ENCODE results near the gene ZFPL1. TPM values are rescaled to one million over a fixed set of nuclear protein-coding genes. Genes with fewer than 3 reads are reported as not detected.
"Not testable (repeated sequence)": the region's sequence is repeated elsewhere in the genome, so short reads cannot be mapped to it uniquely, and the experiment has no call there.

ZFPL1 gene
- total RNA-seq, 2 donors from 2014 or later: 26.9 to 27.6 TPM

DNA sequence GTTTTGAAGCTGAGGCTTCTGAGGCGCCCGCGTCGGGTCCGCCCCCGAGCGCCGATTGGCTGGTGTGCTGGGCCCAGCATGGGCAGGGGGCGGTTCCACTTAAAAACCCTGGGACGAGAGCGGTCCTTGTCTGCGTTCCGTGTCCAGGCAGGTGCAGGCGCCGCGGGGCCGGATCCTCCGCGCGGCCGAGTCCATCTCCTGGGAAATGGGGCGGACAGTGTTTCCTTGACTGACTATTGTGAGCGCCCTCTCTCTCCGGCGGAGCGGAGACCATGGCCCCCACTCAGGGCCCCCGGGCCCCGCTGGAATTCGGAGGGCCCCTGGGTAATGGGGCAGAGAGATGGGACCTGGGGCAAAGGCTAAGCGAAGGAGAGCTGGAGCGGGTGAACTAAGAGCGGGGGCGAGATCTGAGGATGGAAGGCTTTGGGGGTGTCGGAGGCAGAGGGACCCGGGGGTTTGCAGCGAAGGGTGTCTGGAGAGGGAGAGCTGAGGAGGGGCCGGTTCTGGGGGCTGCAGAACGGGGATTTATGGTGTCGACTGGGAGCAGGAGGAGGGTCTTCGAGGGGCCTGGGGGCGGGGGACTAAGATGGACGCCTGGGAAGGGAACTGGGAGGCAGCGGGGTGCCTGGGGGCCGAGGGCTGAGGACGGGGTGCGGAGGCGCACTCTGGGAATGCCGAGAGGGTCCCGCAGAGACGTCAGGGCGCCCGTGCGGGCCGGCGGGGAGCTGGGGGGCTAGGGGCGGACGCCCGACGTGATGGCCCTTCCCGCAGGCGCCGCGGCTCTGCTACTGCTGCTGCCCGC is 27.9 kb downstream of the ZFPL1 start, which contains the start of gene TM7SF2:
TSS of gene TM7SF2 (plus strand) at position 129 of the 802 bp plus-strand sequence. CDS start at position 273, 144 bp downstream.
- intact Hi-C loops (cut with DNase I): no loop called here
- peak; percentile 99 for DNase-seq (ENCODE audit: low spot score)

DNA sequence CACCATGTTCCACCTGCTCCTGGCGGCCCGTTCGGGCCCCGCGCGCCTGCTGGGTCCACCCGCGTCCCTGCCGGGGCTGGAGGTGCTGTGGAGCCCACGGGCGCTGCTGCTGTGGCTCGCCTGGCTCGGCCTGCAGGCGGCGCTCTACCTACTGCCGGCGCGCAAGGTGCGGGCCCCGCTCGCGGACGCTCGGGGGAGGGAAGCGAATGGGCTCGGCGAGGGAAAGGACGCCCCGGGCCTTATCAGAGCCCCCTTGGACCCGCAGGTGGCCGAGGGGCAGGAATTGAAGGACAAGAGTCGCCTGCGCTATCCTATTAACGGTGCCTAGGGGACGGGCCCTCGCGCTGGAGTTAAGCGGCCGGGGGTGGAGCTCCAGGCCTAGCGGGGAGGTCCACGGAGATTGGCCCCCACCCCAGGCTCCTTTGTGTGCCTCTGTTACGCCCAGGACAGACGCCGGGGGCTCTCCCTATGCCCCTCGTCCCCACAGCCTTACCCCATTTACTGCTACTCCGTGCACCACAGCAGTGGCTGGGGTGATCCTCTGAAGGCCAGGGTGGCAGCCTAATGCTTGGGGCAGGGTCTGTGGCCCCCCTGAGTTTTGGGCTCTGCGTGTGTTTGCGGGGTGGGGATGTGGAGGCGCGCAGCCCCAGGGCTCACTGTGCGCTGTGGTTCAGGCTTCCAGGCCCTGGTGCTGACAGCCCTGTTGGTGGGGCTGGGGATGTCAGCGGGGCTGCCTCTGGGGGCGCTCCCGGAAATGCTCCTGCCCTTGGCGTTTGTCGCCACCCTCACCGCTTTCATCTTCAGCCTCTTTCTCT is 28.7 kb downstream of the ZFPL1 start:
- intact Hi-C loops (cut with DNase I): no loop called here
- peak; percentile 88 for DNase-seq (ENCODE audit: low spot score)

DNA sequence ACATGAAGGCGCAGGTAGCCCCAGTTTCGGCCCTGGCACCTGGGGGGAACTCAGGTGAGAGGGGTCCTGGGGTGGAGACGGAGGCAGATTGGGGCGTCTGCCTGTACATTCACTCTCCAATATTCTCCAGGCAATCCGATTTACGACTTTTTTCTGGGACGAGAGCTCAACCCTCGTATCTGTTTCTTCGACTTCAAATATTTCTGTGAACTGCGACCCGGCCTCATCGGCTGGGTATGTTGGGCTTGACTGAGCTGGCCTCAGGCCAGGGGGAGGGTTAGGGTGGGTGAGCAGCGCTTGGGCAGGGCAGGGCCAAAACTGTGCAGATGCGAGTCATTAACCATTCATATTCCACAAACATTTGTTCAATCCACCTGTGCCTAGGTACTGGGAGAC is 29.3 kb downstream of the ZFPL1 start:
- intact Hi-C loops (cut with DNase I): no loop called here
- no peak for DNase-seq (ENCODE audit: low spot score)

DNA sequence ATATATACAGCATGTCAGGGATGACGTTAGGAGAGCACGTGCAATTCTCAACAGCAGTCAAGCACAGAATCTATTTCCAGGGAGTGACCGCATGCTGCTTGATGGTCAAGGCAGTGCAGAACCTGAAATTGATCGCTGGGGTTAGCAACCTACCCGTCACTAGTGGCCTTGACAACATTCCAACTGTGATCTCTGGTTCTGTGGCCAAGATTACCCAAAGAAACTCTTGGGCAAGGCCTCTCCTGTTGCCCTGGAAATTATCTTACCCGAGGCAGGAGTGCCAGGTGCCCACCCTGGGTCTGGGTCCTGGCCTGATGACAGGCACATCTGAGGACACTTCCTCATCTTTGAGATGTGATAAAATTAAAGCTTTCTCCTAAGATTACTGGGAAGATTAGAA is 29.8 kb downstream of the ZFPL1 start:
- no peak for DNase-seq (ENCODE audit: low spot score)
- intact Hi-C loops (cut with DNase I): no loop called here

DNA sequence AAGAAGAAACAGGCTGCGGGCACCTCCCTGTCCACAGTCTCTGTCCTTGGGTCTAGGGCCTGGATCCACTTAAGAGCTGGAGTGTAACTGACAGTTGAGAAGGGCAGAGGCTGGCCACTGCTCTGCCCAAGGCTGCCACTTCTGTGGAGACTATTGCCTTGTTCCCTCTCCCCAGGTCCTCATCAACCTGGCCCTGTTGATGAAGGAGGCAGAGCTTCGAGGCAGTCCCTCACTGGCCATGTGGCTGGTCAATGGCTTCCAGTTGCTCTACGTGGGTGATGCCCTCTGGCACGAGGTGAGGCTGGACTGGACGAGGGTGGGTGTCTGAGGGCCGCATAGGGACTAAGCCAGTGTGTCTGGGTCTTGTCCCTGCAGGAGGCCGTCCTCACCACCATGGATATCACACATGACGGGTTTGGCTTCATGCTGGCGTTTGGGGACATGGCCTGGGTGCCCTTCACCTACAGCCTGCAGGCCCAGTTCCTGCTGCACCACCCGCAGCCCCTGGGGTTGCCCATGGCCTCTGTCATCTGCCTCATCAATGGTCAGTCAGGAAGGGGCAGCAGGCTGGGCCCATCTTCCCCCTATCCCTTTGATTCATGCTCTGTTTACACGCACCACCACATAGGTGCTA is 30.6 kb downstream of the ZFPL1 start:
- intact Hi-C loops (cut with DNase I): no loop called here
- DNase-seq (ENCODE audit: low spot score): no peak

DNA sequence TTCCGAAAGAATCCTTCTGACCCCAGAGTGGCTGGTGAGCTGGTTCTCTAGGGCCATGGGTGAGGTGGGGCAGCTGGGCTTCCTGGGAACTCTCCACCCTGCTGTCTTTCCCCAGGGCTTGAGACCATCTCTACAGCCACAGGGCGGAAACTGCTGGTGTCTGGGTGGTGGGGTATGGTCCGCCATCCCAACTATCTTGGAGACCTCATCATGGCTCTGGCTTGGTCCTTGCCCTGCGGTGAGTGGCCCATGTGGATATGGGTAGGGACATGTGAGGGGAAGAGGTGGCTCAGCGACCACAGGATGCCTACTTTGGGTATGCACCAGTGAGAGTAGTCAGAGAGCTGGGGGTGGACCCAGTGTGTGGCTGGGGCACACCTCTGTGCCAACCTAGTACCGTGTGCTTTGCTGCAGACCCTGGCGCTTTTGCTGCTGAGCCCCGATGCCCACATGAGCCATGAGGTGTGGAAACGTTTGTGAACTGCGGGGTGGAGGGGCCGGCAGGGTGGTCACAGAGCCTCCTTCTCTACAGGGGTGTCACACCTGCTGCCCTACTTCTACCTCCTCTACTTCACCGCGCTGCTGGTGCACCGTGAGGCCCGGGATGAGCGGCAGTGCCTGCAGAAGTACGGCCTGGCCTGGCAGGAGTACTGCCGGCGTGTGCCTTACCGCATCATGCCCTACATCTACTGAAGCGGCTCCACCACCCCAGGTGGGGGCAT is 31.5 kb downstream of the ZFPL1 start:
- intact Hi-C loops (cut with DNase I): no loop called here
- peak; percentile 76 for DNase-seq (ENCODE audit: low spot score)

DNA sequence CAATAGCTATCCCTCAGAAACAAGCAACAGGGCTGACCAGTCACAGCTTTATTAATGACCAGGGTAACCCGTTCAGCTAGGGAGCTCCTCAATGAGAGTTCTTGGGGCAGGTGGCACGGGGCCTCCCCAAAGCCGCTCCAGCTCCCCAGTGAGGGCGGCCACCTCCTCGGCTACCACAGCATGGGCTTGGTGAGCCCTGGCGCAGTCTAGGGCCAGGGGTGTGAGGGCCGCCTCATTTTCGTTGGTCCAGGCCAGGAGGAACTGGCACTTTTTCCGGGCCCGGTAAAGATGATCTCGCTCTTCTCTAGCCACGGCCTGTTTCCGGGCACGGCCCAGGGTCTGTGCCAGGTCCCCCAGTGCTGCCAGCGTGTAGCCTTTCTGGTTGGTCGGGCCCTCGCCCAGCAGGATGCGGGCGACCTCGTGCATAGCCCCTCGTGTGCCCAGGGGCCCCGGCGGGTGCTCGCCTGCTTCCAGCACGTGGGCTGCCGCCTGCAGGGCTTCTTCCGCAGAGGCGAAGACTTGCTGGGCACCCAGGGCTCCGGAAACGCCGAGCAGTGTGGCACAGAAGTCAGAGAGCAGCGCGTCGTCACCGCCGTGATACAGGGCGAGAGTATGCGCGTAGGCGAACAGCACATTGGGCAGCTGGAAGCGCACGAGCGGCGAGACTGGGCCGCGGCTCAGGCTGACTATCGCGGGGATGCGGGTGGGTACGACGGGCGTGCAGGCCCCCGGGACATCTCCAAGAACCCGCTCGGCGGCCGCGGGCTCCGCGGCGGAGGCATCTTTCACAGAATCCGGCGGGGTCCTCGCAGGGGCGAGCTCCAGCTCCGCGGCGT is 32.6 kb downstream of the ZFPL1 start:
- intact Hi-C loops (cut with DNase I): no loop called here
- peak; percentile 85 for DNase-seq (ENCODE audit: low spot score)

DNA sequence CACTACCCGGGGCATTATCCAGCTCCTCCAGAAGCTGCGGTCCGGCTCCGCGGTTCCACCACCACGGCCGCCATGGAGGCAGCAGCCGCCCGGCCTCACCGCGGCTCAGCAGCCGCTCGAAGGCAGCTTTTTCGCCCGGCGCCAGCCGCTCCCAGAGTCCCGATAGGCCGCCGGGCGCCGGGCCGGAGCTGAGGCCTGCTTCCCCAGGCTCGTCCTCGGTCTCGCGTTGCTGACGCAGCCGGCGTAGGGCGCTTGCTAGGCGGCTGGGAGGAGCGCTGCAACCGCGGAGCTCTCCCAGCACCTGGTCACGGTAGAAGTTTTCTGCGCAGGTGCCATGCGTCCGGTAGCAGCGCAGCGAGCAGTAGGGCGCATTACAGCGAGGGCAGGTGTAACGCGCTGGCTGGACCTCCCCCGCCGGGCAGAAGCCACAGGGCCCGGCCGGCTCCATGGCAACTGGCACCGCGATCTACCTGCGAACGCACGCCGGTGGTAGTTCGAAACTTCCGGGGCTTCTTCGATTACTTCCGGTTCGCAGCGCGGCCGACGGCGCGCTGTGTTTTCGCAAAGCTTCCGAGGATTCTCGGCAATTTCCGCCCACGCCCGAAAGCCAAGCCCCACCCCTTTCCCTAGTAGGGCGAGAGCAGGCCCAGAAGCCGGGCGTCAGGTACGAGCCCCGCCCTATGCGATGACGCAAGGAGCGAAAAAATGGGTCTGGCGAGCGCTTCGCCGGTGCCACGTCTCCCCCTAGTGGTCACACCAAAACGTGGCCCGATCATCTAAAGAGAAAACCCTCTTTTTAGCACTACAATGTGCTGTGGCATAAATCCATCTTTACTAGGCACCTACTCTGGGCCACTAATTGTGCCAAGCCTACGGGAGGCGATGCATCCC is 33.4 kb downstream of the ZFPL1 start, which contains the start of gene ZNHIT2:
TSS of gene ZNHIT2 (minus strand) at position 496 of the 891 bp plus-strand sequence. CDS start at position 448, 48 bp downstream.
- intact Hi-C loops (cut with DNase I): no loop called here
- DNase-seq (ENCODE audit: low spot score): peak; percentile 100

DNA sequence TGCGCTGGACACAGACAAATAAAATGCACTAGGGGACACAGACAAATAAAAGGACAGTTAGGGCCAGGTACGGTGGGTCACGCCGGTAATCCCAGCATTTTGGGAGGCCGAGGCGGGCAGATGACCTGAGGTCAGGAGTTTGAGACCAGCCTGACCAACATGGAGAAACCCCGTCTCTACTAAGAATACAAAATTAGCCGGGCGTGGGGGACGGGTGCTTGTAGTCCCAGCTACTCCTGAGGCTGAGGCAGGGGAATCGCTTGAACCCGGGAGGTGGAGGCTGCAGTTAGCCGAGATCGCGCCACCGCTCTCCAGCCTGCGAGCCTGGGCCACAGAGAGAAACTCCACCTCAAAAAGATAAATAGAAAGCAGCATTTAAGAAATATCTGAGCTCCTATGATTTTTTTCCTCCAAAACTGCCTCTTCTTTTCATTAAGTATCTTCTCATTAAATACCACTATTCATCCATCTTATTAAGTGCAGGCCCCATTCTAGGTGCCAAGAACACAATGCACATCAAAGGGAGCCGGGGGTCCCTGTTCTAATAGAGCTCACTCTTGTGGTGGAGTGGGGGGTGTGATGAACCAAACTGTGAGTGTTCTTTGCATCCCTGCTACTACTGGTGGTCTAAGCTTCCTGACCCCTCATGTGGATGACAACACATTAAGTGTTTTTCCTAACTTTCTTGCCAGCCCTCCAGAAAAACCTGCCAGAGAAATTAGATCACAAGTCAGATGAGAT is 34.2 kb downstream of the ZFPL1 start:
- intact Hi-C loops (cut with DNase I): no loop called here

DNA sequence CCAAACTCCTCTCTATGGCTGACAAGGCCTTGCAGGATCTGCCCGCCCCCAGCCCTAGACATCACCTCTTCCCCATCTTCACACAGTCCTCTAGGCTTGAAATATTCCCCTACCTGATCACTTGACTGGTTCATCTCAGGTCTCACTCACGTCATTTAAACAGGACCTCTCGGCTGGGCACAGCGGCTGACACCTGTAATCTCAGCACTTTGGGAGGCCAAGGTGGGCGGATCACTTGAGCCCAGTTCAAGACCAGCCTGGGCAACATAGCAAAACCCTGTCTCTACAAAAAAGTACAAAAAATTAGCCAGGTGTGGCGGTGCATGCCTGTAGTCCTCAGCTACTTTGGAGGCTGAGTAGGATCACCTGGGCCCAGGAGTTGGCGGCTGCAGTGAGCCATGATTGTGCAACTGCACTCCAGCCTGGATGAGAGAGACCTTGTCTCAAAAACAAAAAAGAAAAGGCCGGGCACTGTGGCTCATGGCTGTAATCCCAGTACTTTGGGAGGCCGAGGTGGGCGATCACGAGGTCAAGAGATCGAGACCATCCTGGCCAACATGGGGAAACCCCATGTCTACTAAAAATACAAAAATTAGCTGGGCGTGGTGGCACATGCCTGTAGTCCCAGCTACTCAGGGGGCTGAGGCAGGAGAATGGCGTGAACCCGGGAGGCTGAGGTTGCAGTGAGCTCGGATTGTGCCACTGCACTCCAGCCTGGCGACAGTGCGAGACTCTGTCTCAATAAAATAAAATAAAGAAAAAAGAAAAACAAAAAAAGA is 35.1 kb downstream of the ZFPL1 start:
- peak; percentile 66 for DNase-seq (ENCODE audit: low spot score)
- intact Hi-C loops (cut with DNase I): not testable (repeated sequence)

More for the DNA sequence above, 34.2 kb downstream of the ZFPL1 start:
- peak; percentile 78 for DNase-seq (ENCODE audit: low spot score)

DNA sequence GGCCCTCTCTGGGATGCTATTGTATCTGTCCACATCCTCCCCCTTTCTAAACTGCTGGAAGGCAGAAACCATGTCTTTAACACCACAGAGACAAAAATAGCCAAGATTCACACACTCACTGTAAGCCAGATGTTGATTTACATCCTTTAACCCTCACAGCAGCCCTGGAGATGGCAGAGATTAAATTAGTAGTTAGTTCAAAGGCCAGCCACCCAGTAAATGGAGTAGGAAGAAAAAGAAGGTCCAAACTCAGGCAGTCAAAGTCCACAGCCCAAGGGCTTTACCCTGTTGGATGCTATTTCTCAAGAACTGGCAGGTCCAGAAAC is 35.6 kb downstream of the ZFPL1 start:
- no peak for DNase-seq (ENCODE audit: low spot score)

DNA sequence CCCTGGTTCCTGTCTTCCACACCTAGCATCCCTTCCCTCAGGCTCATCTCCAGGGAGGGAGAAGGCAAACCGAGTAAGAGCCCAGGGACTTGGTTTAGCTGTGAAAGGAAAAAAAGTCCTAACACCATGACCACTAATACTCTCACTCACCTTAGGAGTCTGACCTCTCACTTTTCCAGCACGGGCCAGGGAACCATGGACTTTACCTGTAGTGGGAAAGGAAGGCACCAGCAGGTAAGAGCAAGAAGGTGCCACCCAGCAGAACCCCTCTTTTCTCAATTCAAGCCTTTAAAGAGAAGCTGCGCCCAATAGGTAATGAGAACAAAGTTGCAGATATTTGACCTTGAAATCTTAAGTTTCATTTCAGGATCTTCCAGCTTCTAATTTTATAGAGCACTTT is 36.8 kb downstream of the ZFPL1 start:
- no peak for DNase-seq (ENCODE audit: low spot score)
- intact Hi-C loops (cut with DNase I): no loop called here

More for the DNA sequence above, 35.6 kb downstream of the ZFPL1 start:
- intact Hi-C loops (cut with DNase I): no loop called here

DNA sequence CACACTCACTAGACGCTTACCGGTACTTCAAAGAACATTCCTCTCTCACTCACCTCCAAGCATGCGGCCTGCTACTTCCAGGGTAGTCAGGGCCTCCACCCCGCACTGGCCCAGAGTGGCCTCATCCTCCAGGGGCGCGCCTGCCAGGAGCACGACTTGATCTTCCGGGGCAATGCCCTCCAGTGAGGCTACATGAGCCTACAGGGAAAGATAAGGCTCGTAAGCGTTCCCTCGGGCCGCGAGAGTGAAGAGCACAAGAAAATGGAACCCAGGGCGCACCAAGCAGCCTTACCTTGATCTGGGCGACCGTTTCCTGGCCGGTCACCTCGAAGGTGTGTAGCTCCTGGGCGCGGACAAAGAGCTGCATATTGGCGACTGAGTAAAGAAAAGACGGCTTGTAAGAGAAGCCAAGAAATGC is 37.4 kb downstream of the ZFPL1 start:
- DNase-seq (ENCODE audit: low spot score): peak; percentile 80
- intact Hi-C loops (cut with DNase I): no loop called here

DNA sequence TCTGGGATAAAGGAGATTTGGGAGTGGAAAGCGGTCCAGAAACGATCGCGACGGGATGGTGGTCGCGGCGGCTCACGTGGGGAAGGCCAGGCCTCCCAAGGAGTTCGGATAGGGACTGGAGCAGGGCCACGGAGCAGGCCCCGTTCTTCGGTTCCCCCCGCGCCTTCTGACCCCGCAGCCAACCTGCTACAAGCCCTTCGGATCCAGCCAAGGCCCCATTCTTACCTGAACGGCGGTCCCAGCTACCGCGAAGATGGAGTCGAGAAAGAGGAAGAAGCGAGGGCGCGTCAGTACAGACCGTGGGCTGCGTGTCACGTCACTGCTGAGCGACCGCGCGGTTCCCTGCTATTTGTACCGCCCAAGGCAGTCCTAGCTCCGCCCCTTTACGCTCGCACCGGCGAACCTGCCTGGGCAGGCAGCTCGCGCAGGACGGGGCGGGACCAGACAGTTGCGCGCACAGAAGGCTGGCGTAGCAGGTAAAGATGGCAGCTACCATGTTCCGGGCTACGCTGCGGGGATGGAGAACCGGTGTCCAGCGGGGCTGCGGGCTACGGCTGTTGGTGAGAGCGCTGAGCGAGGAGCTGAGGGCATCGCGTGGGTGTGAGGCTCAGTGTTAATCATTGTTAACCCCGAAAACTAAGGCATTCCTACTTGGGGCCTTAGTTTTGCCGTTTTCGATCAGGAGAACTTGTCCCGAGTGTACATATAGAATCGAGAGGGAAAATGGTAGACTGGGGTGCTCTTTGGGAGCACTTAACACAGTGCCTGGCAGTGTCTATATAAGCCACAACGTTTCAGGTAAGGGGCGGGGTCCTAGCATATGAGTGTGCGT is 38.1 kb downstream of the ZFPL1 start, which contains the start of the genes FAU and MRPL49:
TSS of gene FAU (minus strand) at position 270 of the 832 bp plus-strand sequence. CDS start 321 bp downstream, outside the sequence.
TSS of gene MRPL49 (plus strand) at position 457 of the 832 bp plus-strand sequence. CDS start at position 483, 26 bp downstream.
- DNase-seq (ENCODE audit: low spot score): peak; percentile 99
- intact Hi-C loops (cut with DNase I): no loop called here

All from posterior vena cava (tissue), 2 donors.